Psoas muscle (tissue), 8 donors: ENCODE data around the gene IL9. TPM values are rescaled to one million over a fixed set of nuclear protein-coding genes. Genes with fewer than 3 reads are reported as not detected.

ENCODE experiments used
- ATAC-seq, 4 donors: fragments of 200-7000 bp; cut with Tn5 transposase; one replicate each; pipeline ENCODE4 v1.9.1; 2020; ENCODE audit warnings: moderate library complexity in 3 of 4, mild to moderate bottlenecking in 2 of 4
- DNase-seq, 2 donors: peaks; one replicate each; pipeline ENCODE4 v3.0.0-alpha.2; 2020
- H3K27ac ChIP-seq: fragments of 200-600 bp; one replicate; pipeline ENCODE4 v1.8.0; 2022
- H3K27me3 ChIP-seq, 3 donors: fragments of 200-600 bp in 1 of 3; one replicate each; pipeline versions ENCODE4 v1.6.1 to v1.8.0; 2013 to 2022; ENCODE audit warnings: low read length in 2 of 3, mild to moderate bottlenecking in 2 of 3, moderate library complexity in 1 of 3; ENCODE audit not compliant: insufficient read depth in 3 of 3
- H3K36me3 ChIP-seq, 2 donors: fragments of 200-600 bp in 1 of 2; one replicate each; pipeline versions ENCODE4 v1.6.1 to v1.8.0; 2013 to 2022; ENCODE audit warnings: low read depth in 1 of 2, mild to moderate bottlenecking in 1 of 2, moderate library complexity in 1 of 2; ENCODE audit not compliant: insufficient read depth in 1 of 2
- H3K4me1 ChIP-seq: fragments of 200-600 bp; one replicate; pipeline ENCODE4 v1.8.0; 2022
- H3K4me3 ChIP-seq: fragments of 200-600 bp; one replicate; pipeline ENCODE4 v1.8.0; 2022; ENCODE audit warnings: mild to moderate bottlenecking
- H3K9me3 ChIP-seq: fragments of 200-600 bp; one replicate; pipeline ENCODE4 v1.8.0; 2022
- CTCF ChIP-seq: fragments of 200-600 bp; IDR thresholded peaks from one replicate; pipeline ENCODE4 v1.8.0; 2022; ENCODE audit warnings: antibody characterized with exemption
- WGBS, 3 donors: extraction: QIAGEN DNeasy Blood & Tissue Kit; methylation state at CpG; one replicate each; pipeline versions ENCODE4 v1.1.6 to v1.1.7; 2013; 5-methylcytosine and 5-hydroxymethylcytosine counted together
- intact Hi-C, 2 donors: fragments of 100-400 bp; cut with DNase I; formaldehyde crosslinking; loops; one replicate each; pipeline versions ENCODE4 v1.11.0 to v1.14.2; 2022
- polyA plus RNA-seq, 3 donors: library from polyadenylated mRNA; stranded (reverse); fragments of 200-250 nt; gene quantifications; one replicate each; pipeline ENCODE4 v1.2.3, GENCODE V29; 2013
- total RNA-seq, 4 donors: library from RNA; stranded (reverse); fragmentation: NEBNext Ultra II Directional in 2 of 4; extraction: Animal tissue kit (Norgen Biotek cat#: 25700) in 2 of 4; gene quantifications; one replicate each; pipeline versions ENCODE4 v1.2.1 to v1.2.4, GENCODE V29; 2021 to 2023
- donor health status: healthy with polysubstance abuse.
- donor health status: DM: no; HTN: no; CAD: no; lungs with moderate emphysema.
- donor health status: Bipolar disorder and iron deficiency.
- donor health status: healthy.
- donor health status: DM: yes; HTN: yes; CAD: no.
- donor health status: DM: no; HTN: no; CAD: no.
- donor health status: DM: no; HTN: no; CAD: no.
- donor health status: DM: yes; HTN: yes; CAD: no.

The IL9 gene
- total and polyA plus RNA-seq, 7 donors = not detected

- H3K4me1 ChIP-seq = peaks cover 17% of the 10 kb centered on the region
- H3K27ac ChIP-seq = no peak overlapping the region
- no peak overlapping the region for H3K4me3 ChIP-seq
- intact Hi-C loops = no loop called here
- no peaks in the 10 kb centered on the region for H3K27me3 ChIP-seq
- ATAC-seq = no peak
- no peaks in the 10 kb centered on the region for H3K36me3 ChIP-seq
- no peak for DNase-seq
- 72 to 77% (median 76%) methylated on average over 3 of the region's 3 CpGs for WGBS, 3 donors
- no peak for TF ChIP-seq CTCF
- H3K9me3 ChIP-seq = no peaks in the 10 kb centered on the region
Measured at GRCh38 chr5:135881819-135882218, 13.8 kb downstream of the IL9 start.

- DNase-seq (no peak), ATAC-seq (no peak)
- Histone ChIP-seq H3K27ac (no peak overlapping the region), H3K27me3 (no peaks in the 10 kb centered on the region), H3K9me3 (no peaks in the 10 kb centered on the region), H3K4me1 (peaks cover 17% of the 10 kb centered on the region), H3K36me3 (no peaks in the 10 kb centered on the region), H3K4me3 (no peak overlapping the region)
- no peak for TF ChIP-seq CTCF
- intact Hi-C loops = no loop called here
- 42 to 47% (median 45%) methylated on average over 4 of the region's 4 CpGs for WGBS, 3 donors
Measured at GRCh38 chr5:135881244-135881643, 14.4 kb downstream of the IL9 start.

- WGBS, 3 donors = 80 to 85% (median 84%) methylated on average over 7 of the region's 7 CpGs
- intact Hi-C loops = no loop called here
Measured at GRCh38 chr5:135880801-135881200, 14.8 kb downstream of the IL9 start.

GRCh38 chr5:135880278-135880677 lies 15.4 kb downstream of the IL9 start:
- intact Hi-C loops = no loop called here
- DNase-seq = no peak
- H3K27ac ChIP-seq = no peak overlapping the region
- TF ChIP-seq CTCF = no peak
- WGBS, 3 donors = 53 to 75% (median 72%) methylated on average over 3 of the region's 3 CpGs
- no peak for ATAC-seq
- H3K27me3 ChIP-seq = peaks cover 0 to 2% (median 0%) of the 10 kb centered on the region in 3 donors
- no peaks in the 10 kb centered on the region for H3K36me3 ChIP-seq
- H3K4me3 ChIP-seq = no peak overlapping the region
- no peaks in the 10 kb centered on the region for H3K9me3 ChIP-seq
- H3K4me1 ChIP-seq = peaks cover 17% of the 10 kb centered on the region

More at GRCh38 chr5:135880801-135881200, 14.8 kb downstream of the IL9 start:
- H3K9me3 ChIP-seq = no peaks in the 10 kb centered on the region
- H3K27ac ChIP-seq = no peak overlapping the region
- no peak for DNase-seq
- H3K4me1 ChIP-seq = peaks cover 17% of the 10 kb centered on the region
- H3K36me3 ChIP-seq = no peaks in the 10 kb centered on the region
- no peak overlapping the region for H3K4me3 ChIP-seq
- TF ChIP-seq CTCF = no peak
- no peaks in the 10 kb centered on the region for H3K27me3 ChIP-seq
- no peak for ATAC-seq

- Histone ChIP-seq H3K9me3 (no peaks in the 10 kb centered on the region), H3K27ac (no peak overlapping the region), H3K36me3 (no peaks in the 10 kb centered on the region), H3K4me3 (no peak overlapping the region), H3K27me3 (peaks cover 0 to 2% (median 0%) of the 10 kb centered on the region in 3 donors), H3K4me1 (peaks cover 17% of the 10 kb centered on the region)
- intact Hi-C loops = no loop called here
- 88 to 97% (median 90%) methylated on average over 3 of the region's 3 CpGs for whole genome bisulfite sequencing, 3 donors
- ATAC-seq (no peak), DNase-seq (no peak)
- TF ChIP-seq CTCF = no peak
Measured at GRCh38 chr5:135879591-135879990, 16.1 kb downstream of the IL9 start.
